Ascending aorta (tissue), 2 donors: ENCODE results near the gene ASIC3. TPM values are rescaled to one million over a fixed set of nuclear protein-coding genes. Genes with fewer than 3 reads are reported as not detected.
A peak's percentile ranks its signal among the peaks of the same experiment; 100 is the strongest.

ENCODE experiments used
- DNase-seq, 2 donors: peaks; one replicate each; pipeline ENCODE4 v3.0.0-alpha.2; 2019; ENCODE audit warnings: low spot score in 2 of 2
- H3K27ac ChIP-seq, 2 donors: fragments of 200-600 bp; sonication (generic); one replicate each; pipeline ENCODE4 v1.5.1; 2016 to 2017; ENCODE audit warnings: mild to moderate bottlenecking in 1 of 2
- H3K27me3 ChIP-seq: fragments of 200-600 bp; sonication (generic); one replicate; pipeline ENCODE4 v1.5.1; 2017
- H3K36me3 ChIP-seq, 2 donors: fragments of 200-600 bp; sonication (generic); one replicate each; pipeline ENCODE4 v1.5.1; 2016
- H3K4me1 ChIP-seq, 2 donors: fragments of 200-600 bp; sonication (generic); one replicate each; pipeline ENCODE4 v1.5.1; 2016 to 2017; ENCODE audit warnings: mild to moderate bottlenecking in 1 of 2
- H3K4me3 ChIP-seq, 2 donors: fragments of 200-600 bp; sonication (generic); one replicate each; pipeline ENCODE4 v1.5.1; 2016 to 2017; ENCODE audit warnings: mild to moderate bottlenecking in 1 of 2
- H3K9me3 ChIP-seq, 2 donors: fragments of 200-600 bp; sonication (generic); one replicate each; pipeline ENCODE4 v1.5.1; 2016
- intact Hi-C: fragments of 100-400 bp; cut with DNase I; formaldehyde crosslinking; loops from one replicate; pipeline ENCODE4 v1.15.1; 2023
- total RNA-seq: library from RNA; depleted of rRNA; stranded (reverse); fragments of >200 nt; gene quantifications from one replicate; pipeline ENCODE4 v1.1.0, GENCODE V29; 2016
- TF ChIP-seq, protein P1 (sequence below), 3 experiments: fragments of 200-600 bp in 2 of 3; fragments of 450-650 bp in 1 of 3; sonication (generic) in 2 of 3; IDR thresholded peaks; one replicate each; pipeline ENCODE4 v1.5.1; 2016 to 2019; ENCODE audit warnings: antibody characterized with exemption in 3 of 3, mild to moderate bottlenecking in 1 of 3, moderate library complexity in 1 of 3

Gene ASIC3
- total RNA-seq, 1 donor from 2014 or later: not detected

DNA sequence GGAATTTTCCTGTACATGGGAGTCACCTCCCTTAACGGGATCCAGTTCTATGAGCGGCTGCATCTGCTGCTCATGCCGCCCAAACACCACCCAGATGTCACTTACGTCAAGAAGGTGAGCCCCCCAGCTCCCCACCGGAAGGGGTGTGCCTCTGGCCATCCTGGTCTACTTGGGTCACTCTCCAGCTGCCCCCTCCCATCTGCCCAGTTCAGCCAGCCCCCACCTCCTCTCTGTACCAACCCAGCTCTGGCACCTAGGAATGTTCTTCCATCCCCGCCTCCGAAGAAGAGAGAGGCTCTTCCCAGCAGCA is 27.3 kb downstream of the ASIC3 start:
- Histone ChIP-seq H3K27ac (no peak overlapping the region), H3K9me3 (no peaks in the 10 kb centered on the region), H3K27me3 (no peaks in the 10 kb centered on the region), H3K4me1 (peaks cover 8 to 9% of the 10 kb centered on the region in 2 donors), H3K4me3 (no peak overlapping the region), H3K36me3 (peaks cover 50 to 67% of the 10 kb centered on the region in 2 donors)
- no peak for DNase-seq
- intact Hi-C loops: no loop called here
- TF ChIP-seq, protein P1, sequence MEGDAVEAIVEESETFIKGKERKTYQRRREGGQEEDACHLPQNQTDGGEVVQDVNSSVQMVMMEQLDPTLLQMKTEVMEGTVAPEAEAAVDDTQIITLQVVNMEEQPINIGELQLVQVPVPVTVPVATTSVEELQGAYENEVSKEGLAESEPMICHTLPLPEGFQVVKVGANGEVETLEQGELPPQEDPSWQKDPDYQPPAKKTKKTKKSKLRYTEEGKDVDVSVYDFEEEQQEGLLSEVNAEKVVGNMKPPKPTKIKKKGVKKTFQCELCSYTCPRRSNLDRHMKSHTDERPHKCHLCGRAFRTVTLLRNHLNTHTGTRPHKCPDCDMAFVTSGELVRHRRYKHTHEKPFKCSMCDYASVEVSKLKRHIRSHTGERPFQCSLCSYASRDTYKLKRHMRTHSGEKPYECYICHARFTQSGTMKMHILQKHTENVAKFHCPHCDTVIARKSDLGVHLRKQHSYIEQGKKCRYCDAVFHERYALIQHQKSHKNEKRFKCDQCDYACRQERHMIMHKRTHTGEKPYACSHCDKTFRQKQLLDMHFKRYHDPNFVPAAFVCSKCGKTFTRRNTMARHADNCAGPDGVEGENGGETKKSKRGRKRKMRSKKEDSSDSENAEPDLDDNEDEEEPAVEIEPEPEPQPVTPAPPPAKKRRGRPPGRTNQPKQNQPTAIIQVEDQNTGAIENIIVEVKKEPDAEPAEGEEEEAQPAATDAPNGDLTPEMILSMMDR (IDR thresholded peaks at IDR 0.05): no peak

DNA sequence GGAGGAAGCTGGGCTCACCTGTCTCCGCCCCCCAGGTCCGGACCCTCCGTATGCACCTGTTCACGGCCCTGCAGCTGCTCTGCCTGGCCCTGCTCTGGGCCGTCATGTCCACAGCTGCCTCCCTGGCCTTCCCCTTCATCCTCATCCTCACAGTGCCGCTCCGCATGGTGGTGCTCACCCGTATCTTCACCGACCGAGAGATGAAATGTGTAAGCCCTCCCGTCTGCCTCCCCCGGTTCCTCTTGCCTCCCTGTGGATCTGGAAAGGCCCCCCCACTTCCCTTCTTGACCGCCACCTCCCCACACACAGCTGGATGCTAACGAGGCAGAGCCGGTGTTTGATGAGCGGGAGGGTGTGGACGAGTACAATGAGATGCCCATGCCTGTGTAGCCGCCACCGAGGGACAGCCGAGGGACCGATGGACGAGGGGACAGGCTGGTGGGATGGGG is 27.7 kb downstream of the ASIC3 start:
- Histone ChIP-seq H3K27me3 (no peaks in the 10 kb centered on the region), H3K4me1 (peaks cover 8 to 10% of the 10 kb centered on the region in 2 donors), H3K4me3 (no peak overlapping the region), H3K27ac (no peak overlapping the region), H3K9me3 (no peaks in the 10 kb centered on the region), H3K36me3 (peaks cover 46 to 63% of the 10 kb centered on the region in 2 donors)
- DNase-seq: no peak
- intact Hi-C loops: no loop called here
- TF ChIP-seq, protein P1 (IDR thresholded peaks at IDR 0.05): no peak

- no peak for DNase-seq
- Histone ChIP-seq H3K9me3 (no peaks in the 10 kb centered on the region), H3K27ac (no peak overlapping the region), H3K4me1 (peaks cover 18 to 21% of the 10 kb centered on the region in 2 donors), H3K27me3 (no peaks in the 10 kb centered on the region), H3K4me3 (no peak overlapping the region), H3K36me3 (peaks cover 35 to 52% of the 10 kb centered on the region in 2 donors)
- TF ChIP-seq, protein P1 (IDR thresholded peaks at IDR 0.05): no peak
- intact Hi-C loops: no loop called here
Measured at GRCh38 chr7:151076863-151077704, 28.8 kb downstream of the ASIC3 start.

DNA sequence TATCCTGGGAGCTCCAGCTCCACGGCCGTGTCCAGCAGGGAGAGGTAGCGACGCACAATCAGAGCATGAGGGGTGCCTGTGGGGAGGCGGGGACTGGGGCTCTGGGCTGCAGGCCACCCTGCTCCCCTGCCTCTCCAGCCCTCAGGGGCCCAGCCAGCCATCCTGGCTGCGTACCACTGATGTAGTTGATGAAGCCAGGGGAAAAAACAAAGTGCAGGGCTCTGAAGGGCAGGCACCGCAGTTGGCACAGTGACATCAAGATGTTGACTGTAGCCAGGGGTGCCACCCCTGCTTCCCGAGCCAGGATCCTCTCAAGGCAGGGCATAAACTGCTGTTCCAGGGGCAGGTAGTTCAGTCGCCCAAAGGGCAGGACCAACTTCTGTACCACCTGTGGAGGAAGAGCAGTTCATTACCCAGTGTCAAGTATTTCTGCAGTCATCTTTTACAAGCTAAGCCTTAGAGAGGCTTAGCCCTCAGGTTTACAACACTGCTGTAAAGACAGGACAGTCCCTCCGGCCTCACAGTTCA is 29.4 kb downstream of the ASIC3 start:
- no peak overlapping the region for H3K4me3 ChIP-seq
- TF ChIP-seq, protein P1 (IDR thresholded peaks at IDR 0.05): no peak
- intact Hi-C loops: no loop called here
- no peaks in the 10 kb centered on the region for H3K27me3 ChIP-seq
- H3K4me1 ChIP-seq: peaks cover 24 to 26% of the 10 kb centered on the region in 2 donors
- peak overlapping the region in 1 of 2 donors; percentile 15 for H3K27ac ChIP-seq
- DNase-seq: no peak
- peaks cover 28 to 45% of the 10 kb centered on the region in 2 donors for H3K36me3 ChIP-seq
- no peaks in the 10 kb centered on the region for H3K9me3 ChIP-seq

- Histone ChIP-seq H3K36me3 (peaks cover 25 to 38% of the 10 kb centered on the region in 2 donors), H3K4me3 (no peak overlapping the region), H3K9me3 (no peaks in the 10 kb centered on the region), H3K27ac (peak overlapping the region in 1 of 2 donors; percentile 15), H3K4me1 (peaks cover 24 to 26% of the 10 kb centered on the region in 2 donors), H3K27me3 (no peaks in the 10 kb centered on the region)
- intact Hi-C loops: no loop called here
- TF ChIP-seq, protein P1 (IDR thresholded peaks at IDR 0.05): no peak
- no peak for DNase-seq
Measured at GRCh38 chr7:151078233-151079040, 30.1 kb downstream of the ASIC3 start.
